SK-MEL-5 (cell line): ENCODE data around the gene KAT6B. TPM values are rescaled to one million over a fixed set of nuclear protein-coding genes. Genes with fewer than 3 reads are reported as not detected.
"Not testable (repeated sequence)": the region's sequence is repeated elsewhere in the genome, so short reads cannot be mapped to it uniquely, and the experiment has no call there.

ENCODE experiments used
- DNase-seq: peaks from one replicate; pipeline ENCODE4 v3.0.0-alpha.2; 2016; ENCODE audit warnings: low read depth, low spot score
- in situ Hi-C: cut with HindIII; loops from 2 replicates; pipeline ENCODE4 v1.10.0; 2016; ENCODE audit warnings: low sequenced_read_pairs, high pct_unique_total_duplicates, low pct_unique_long_range_greater_than_20kb
- polyA plus RNA-seq, 2 experiments: library from polyadenylated mRNA; depleted of rRNA; stranded (reverse); fragments of >200 nt; gene quantifications; 2 replicates each; pipeline ENCODE4 v1.2.3, GENCODE V29; 2015
- total RNA-seq: library from RNA; depleted of rRNA; stranded (reverse); fragments of >200 nt; shearing (Covaris generic); gene quantifications from 2 replicates; pipeline ENCODE4 v1.2.3, GENCODE V29; 2014; rRNA removed

The KAT6B gene
- 12.0 and 12.2 TPM in 2 replicates for total RNA-seq
- polyA plus RNA-seq (2015; cell fraction: cytosol; rRNA removed), result 9.0 and 12.3 TPM in 2 replicates
- polyA plus RNA-seq (2015; cell fraction: nucleus; rRNA removed), result 9.3 and 12.1 TPM in 2 replicates

- peak; percentile 99 for DNase-seq
- in situ Hi-C loops, result no loop called here
Observed at GRCh38 chr10:74826142-74827044, at the start of gene KAT6B. Gene KAT6B (plus strand): TSS chr10:74826600. CDS start chr10:74842858, 16,258 bp downstream.

- in situ Hi-C loops, result no loop called here
- no peak for DNase-seq
Observed at GRCh38 chr10:74778436-74779094, 47.8 kb upstream of the KAT6B start.

GRCh38 chr10:74781870-74782269 is 44.5 kb upstream of the KAT6B start:
- in situ Hi-C loops, DNase-seq: not testable (repeated sequence)

- DNase-seq, result no peak
- in situ Hi-C loops, result no loop called here
Observed at GRCh38 chr10:74784462-74784861, 41.9 kb upstream of the KAT6B start.

GRCh38 chr10:74786126-74786525 is 40.3 kb upstream of the KAT6B start:
- no peak for DNase-seq
- in situ Hi-C loops, result no loop called here

GRCh38 chr10:74787457-74787856 is 38.9 kb upstream of the KAT6B start:
- in situ Hi-C loops, result no loop called here
- DNase-seq, result no peak

GRCh38 chr10:74791979-74792378 is 34.4 kb upstream of the KAT6B start:
- DNase-seq, in situ Hi-C loops: not testable (repeated sequence)

- in situ Hi-C loops, result no loop called here
- DNase-seq, result no peak
Observed at GRCh38 chr10:74792726-74793125, 33.7 kb upstream of the KAT6B start.

- in situ Hi-C loops, DNase-seq: not testable (repeated sequence)
Observed at GRCh38 chr10:74793240-74793639, 33.2 kb upstream of the KAT6B start.

- DNase-seq, result no peak
- in situ Hi-C loops, result no loop called here
Observed at GRCh38 chr10:74794531-74794930, 31.9 kb upstream of the KAT6B start.

- in situ Hi-C loops, result no loop called here
- DNase-seq, result no peak
Observed at GRCh38 chr10:74797550-74797949, 28.9 kb upstream of the KAT6B start.

GRCh38 chr10:74799721-74800221 is 26.6 kb upstream of the KAT6B start:
- no peak for DNase-seq
- in situ Hi-C loops, result no loop called here

GRCh38 chr10:74801447-74801846 is 25.0 kb upstream of the KAT6B start:
- in situ Hi-C loops, result no loop called here
- DNase-seq, result no peak

- in situ Hi-C loops, result no loop called here
- DNase-seq, result no peak
Observed at GRCh38 chr10:74808501-74808900, 17.9 kb upstream of the KAT6B start.

GRCh38 chr10:74810087-74810486 is 16.3 kb upstream of the KAT6B start:
- in situ Hi-C loops, result no loop called here
- no peak for DNase-seq

- DNase-seq, result no peak
- in situ Hi-C loops, result no loop called here
Observed at GRCh38 chr10:74813381-74814259, 12.8 kb upstream of the KAT6B start.

- in situ Hi-C loops, result no loop called here
- no peak for DNase-seq
Observed at GRCh38 chr10:74814797-74815196, 11.6 kb upstream of the KAT6B start.
